Ramos (cell line): ENCODE measurements around the gene PDHX.

Experiments
- in situ Hi-C: fragments of 300-500 bp; cut with MboI; formaldehyde crosslinking; loops from one replicate; pipeline ENCODE4 v1.14.3; 2022; ENCODE audit warnings: low sequenced_read_pairs; ENCODE audit not compliant: unreplicated experiment

The PDHX gene

GRCh38 chr11:34978236-34979191, 62.1 kb downstream of the PDHX start:
- in situ Hi-C loops, result no loop called here

- in situ Hi-C loops, result no loop called here
These were observed 68.1 kb downstream of the PDHX start for GRCh38 chr11:34984514-34984913.

GRCh38 chr11:34986883-34987520, 70.6 kb downstream of the PDHX start:
- in situ Hi-C loops, result no loop called here

GRCh38 chr11:34987617-34988016, 71.2 kb downstream of the PDHX start:
- in situ Hi-C loops, result no loop called here

- in situ Hi-C loops, result no loop called here
These were observed 72.2 kb downstream of the PDHX start for GRCh38 chr11:34988294-34989255.

GRCh38 chr11:34990916-34991315, 74.5 kb downstream of the PDHX start:
- in situ Hi-C loops, result no loop called here

GRCh38 chr11:34994854-34995253, 78.4 kb downstream of the PDHX start:
- in situ Hi-C loops, result no loop called here

GRCh38 chr11:34996958-34997357, 80.5 kb downstream of the PDHX start:
- in situ Hi-C loops, result no loop called here

- in situ Hi-C loops, result no loop called here
These were observed 81.6 kb downstream of the PDHX start for GRCh38 chr11:34997952-34998528.

GRCh38 chr11:34999453-34999852, 83.0 kb downstream of the PDHX start:
- in situ Hi-C loops, result no loop called here

- in situ Hi-C loops, result no loop called here
These were observed 86.8 kb downstream of the PDHX start for GRCh38 chr11:35003186-35003585.

GRCh38 chr11:35003658-35004057, 87.2 kb downstream of the PDHX start:
- in situ Hi-C loops, result no loop called here

- in situ Hi-C loops, result no loop called here
These were observed 88.8 kb downstream of the PDHX start for GRCh38 chr11:35005141-35005780.

GRCh38 chr11:35006389-35007128, 90.1 kb downstream of the PDHX start:
- in situ Hi-C loops, result no loop called here

GRCh38 chr11:35007277-35007676, 90.9 kb downstream of the PDHX start:
- in situ Hi-C loops, result no loop called here

- in situ Hi-C loops, result no loop called here
These were observed 92.9 kb downstream of the PDHX start for GRCh38 chr11:35009191-35009943.

- in situ Hi-C loops, result no loop called here
These were observed 93.5 kb downstream of the PDHX start for GRCh38 chr11:35009944-35010342.

GRCh38 chr11:35010654-35011053, 94.2 kb downstream of the PDHX start:
- in situ Hi-C loops, result no loop called here
